GM18511 (cell line): ENCODE results near the gene PHLPP1.

Source experiments
- ATAC-seq: cut with Tn5 transposase; IDR thresholded peaks from one replicate; pipeline ENCODE4 v1.9.1; 2021; ENCODE audit warnings: mild to moderate bottlenecking, moderate library complexity; ENCODE audit not compliant: unreplicated experiment

Gene PHLPP1

DNA sequence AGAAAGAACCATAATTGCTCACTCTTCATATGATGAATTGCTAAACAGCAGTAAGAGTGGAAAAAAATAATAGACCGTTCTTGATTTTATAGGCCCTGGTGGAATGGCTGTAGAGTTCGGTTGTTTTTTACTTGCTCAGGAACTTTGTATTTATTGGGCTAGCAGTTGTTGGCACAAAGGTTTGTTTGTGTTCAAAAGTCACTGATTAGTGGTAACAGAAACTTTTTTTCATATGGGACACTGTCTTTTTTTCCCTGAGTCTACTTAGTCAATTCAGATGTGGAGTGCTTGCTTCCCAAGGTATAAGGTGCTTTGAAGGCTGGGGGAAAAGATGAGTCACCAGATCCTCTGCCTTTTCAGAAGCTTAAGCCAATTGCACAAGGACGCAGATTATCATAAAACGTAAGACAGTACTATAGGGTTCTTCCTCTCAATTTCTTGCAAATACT is 25.8 kb downstream of the PHLPP1 start:
- no peak for ATAC-seq

DNA sequence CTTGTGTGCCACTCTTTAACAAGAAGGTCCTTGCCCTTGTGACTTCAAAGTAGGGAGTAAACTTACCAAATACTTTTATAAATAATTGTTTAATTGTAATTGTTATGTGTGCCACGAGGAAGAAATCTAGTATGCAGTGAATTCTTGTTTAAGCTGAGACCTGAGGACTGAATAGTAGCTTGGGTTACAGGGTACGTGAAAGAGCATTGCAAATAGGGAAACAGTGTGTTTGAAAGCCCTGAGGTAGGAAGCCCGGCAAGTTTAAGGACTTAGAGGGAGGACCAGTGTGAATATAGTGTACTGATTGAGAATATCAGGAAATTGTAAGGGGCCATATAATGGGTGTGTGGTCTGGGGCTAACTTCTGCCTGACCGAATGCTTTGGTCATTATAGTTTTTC is 26.2 kb downstream of the PHLPP1 start:
- no peak for ATAC-seq

DNA sequence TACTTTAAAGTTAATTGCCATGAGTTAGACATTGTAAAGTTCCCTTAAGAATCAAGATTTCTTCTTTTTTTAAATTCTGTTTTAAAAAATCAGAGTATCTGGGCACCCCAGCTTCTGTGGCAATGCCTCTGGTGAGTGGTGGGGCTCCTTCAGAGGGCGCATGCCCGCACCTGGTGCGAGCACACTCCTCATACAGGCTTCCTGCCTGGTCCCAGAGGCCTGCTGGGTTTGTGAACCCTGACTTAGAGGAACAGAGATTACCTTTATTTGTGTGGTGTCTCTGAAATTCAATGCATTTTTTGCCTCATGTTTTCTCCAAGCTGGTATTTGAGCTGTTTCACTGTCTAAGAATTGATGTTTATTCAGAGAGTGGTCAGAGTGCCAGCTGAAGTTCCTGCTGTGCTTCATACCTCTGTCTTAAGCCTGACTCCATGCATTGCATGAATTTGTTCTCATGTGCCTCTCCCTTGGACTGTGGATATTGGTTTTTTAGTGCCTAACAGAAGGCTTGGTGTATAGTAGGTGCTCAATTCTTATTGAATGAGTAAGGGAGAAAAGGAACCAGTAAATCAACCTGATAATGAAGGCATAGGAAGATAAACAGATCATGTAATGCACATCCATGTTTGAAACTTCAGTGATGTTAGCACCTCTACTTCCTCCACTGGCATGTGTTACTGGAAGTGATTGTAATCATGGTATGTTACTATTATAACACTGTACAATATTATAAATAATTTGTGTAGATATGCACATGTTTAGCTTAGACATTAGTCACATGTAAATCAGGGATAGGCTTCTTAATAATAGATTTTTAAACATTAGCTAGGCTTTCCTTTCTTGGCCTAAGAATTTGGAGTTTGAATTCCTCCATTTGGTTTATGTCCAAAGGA is 29.0 kb downstream of the PHLPP1 start:
- ATAC-seq = peak; percentile 77

DNA sequence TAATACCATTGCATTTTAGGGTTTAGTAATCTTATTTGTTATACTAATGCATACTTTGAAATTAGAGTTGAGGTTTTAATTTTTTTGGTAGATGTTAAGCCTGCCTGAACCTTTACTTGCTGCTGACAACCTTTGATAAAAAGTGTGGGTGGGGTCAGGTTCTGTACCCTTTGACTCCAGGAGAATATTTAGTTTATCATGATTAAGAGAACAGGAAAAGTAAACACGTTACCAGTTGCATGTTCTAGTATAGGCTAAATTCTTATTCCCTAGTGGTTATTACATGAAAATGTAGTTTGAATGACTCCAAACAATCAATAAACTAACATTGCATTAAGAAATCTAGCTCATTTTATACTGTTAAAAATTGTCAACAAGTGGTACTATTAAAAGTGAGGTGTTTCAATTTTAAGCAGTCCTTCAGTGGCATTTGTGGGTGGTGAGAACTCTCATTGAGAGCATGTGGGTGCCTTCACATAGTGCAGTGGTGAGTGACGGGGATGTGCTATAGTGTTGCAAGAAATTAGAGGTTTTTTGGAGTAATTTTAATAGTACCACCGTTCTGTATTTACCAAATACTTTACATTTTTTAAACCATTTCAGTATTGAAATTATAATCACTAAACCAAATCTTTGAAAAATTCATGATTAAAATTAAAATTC is 29.9 kb downstream of the PHLPP1 start:
- ATAC-seq = no peak

DNA sequence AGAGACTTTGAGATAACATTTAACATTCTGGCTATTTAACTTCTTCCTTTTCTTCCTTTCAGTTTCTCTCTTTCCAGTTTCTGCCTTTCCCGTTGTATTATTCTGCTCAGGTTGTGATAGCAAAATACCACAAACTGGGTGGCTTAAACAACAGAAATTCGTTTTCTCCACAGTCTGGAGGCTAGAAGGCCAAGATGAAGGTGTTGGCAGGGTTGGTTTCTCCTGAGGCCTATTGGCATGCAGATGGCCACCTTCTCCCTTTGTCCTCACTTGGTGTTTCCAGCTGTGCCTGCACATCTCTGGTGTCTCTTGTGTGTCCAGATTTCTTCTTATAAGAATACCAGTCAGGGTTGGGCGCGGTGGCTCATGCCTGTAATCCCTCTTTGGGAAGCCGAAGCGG is 34.0 kb downstream of the PHLPP1 start:
- no peak for ATAC-seq

DNA sequence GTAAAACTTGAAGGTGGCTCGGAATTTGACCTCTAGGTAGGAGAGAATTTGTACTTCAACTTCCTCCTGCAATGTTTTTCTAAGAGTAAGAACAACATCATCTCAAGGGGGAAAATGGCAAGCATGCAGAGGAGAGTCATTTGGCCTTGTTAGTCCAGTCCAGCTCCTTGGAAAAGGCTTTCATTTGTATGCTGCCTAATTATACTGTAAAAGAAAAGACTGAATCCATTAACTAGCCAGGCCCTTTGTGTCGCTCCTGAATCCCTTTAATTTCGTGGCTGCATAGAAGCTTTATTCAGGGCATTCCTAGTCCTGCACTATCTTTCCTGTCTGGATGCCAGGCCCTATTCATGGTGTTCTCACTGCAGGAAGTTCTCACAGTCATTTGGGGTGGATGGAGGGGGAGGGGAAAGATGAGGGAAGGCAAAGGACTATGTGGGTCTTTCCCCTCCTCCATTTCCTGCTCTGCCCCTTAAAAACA is 36.0 kb downstream of the PHLPP1 start:
- no peak for ATAC-seq

DNA sequence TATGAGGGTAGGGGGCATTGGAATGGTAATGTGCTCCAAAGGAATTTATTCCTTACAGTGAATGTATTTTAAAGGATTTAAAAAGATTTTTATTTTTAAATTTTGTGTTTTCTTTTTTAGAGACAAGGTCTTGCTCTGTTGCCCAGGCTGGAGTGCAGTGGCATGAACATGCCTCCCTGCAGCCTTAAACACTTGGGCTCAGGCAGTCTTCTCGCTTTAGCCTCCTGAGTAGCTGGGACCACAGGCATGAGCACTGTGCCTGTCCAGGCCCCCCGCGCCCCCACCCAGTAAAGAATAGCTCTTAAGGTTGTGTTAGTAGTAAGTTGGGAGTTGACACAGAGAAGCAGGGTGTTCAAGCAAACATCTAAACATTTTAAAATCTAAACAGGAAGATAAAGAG is 36.6 kb downstream of the PHLPP1 start:
- no peak for ATAC-seq

DNA sequence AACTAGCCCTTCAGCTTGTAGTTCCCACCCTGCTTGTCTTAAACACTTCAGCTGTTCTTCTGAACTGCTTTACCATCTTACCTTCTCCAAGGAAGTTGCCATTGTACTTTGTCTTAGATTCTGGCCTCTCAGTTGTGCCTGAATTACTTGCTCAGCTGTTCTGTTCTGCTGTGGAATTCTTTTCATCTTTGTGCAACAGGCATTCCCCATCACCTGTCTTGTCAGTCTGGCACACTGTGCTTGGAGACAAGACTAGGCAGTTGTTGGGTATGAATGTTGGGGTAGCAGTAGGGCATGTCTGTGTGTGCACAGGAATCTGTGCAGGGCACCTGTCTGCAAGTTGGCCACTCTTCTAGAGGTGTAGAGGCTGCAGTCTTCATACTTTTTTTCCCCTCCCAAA is 38.7 kb downstream of the PHLPP1 start:
- no peak for ATAC-seq

DNA sequence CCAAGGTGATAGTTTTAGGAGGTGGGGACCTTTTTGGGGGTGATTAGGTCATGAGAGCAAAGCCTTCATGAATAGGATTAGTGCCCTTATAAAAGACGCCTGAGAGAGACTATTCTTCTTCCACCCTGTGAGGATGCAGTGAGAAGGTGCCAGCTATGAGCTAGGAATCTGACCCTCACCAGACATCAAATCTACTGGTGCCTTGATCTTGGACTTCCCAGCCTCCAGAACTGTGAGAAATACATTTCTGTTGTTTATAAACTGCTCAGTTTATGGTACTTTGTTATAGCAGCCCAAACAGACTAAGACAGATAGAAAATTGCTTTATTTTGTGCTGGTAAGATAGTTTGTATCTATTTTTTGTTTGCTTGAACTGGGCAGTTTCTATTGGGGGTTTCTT is 40.1 kb downstream of the PHLPP1 start:
- ATAC-seq = no peak

DNA sequence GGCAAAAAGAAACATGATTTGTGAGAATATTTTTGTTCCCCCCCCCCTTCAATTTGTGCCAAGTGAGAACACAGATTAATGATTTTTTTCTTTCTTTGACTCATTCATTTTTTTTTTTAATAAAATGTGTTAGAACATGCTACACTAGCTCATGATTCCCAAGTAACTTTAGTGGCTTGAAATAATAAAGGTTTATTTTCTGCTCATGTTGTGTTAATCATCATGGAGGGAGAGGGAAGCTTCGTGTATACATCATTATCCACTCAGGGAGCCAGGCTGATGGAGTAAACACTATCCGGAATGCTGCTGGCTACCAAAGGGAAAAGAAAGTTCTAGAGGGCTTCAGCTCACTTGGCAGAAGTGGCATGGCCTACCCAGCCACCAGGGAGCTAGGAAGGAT is 40.6 kb downstream of the PHLPP1 start:
- no peak for ATAC-seq

DNA sequence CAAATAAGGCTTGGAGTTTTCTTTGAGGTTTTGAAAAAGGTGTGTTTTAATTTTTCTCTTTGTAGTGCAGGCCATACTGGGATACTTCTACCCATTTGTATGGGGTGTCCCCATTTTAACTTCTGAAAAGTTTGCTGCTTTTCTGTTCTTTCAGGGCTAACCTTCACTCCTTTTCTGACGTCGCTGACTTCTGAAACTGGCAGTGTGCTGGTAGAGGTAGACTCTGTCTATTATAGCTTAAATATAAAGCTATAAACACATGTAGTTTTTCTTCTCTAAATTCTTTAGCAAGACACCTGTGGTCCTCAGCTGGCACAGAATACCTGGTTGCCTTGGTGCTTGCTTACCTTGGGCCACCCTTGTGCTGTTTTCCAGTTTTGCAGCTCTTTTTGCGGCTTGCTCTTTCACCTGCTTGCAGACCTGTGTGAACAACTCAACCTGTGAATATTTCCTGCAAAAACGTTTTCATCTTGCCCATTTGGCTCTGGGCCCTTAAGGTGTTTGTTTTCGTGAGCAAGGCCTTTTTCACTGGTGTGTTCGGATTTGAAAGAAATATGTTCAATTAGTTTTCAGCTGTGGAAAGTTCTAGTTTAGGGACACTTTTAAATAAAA is 42.2 kb downstream of the PHLPP1 start:
- no peak for ATAC-seq

DNA sequence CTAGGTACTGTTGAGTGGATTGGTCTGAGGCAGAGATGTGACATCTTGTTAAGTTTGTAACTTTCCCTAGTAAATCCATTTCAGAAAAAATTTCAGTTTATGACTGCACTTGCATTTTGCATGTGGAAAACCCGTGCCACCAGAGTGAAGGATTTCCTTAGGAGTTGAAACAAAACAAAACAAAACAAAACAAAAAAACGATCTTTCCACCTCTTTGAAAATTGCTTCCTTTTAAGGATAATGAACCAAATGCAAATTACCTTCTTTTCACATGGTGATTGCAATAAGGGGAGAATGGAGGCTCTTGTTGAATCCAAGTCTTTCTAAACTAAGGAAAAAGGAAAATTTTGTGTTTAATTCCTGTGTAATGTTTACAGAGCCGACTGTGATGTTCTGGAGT is 43.2 kb downstream of the PHLPP1 start:
- ATAC-seq = no peak

DNA sequence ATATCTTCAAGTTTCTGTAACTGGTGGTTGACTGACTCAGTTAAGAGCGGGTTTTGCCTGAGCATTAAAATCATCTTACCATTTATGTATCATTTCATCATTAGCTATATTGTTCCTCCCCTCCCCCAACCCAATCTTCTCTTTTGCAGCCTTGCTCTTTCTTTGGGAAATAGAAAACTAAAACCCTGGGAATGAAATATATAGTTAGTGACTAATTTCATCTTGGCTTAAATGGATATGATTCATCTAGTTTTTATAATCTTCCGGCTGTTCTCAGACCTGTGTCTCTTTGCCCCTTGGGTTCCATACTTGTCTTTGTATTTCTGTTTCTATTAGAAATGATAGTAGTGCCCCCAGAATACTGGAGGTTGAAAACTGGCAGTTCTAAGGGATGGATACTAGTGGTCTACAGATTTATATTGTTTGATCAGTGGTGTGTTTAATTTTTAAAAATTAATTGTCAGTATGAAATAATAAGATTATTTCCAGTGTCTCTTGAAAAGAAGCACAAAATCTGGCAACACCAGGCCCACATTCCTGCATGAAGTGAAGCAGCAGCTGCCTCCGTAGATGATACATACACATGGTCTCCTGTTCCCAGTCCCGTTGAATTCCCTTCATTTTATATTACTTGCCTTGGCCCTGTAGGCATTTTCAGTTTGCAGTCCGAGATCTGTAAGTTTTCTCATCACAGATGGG is 44.5 kb downstream of the PHLPP1 start:
- ATAC-seq = no peak

DNA sequence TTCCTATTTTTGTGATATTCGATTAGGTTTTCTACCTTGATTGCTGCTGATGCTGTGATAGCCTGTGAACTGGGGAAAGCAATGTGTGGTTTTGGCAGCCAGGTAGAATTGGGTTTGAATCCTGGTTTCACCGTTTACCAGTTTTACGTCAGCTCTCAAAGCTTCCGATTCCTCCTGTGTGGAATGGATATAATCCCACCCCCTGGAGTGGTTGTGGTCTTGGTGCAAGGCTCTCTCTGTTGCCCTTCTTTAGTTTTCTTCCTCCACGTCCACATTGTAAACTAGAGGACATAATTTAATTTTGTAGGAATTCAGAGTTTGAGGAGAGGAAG is 45.0 kb downstream of the PHLPP1 start:
- no peak for ATAC-seq

DNA sequence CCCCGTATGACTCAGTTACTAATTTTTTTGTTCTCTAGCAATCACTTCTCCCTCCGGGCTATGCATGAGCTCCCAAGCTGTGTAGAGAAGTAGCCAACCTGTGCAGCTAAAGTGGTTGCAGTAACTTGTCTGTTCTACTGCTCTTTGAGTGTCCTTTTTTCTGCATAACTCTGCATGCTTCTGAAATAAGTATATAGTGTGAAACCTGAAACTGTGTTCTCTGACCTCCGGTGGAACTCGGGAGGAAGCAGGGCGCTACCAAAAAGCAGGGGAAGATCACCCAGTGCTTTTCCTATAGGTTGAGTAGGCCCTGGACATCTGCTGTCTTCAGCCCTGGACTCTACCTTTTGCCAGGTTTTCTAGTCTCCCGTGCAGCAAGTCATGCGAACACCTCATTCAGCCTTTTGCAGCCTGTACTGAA is 47.8 kb downstream of the PHLPP1 start:
- ATAC-seq = peak; percentile 59

DNA sequence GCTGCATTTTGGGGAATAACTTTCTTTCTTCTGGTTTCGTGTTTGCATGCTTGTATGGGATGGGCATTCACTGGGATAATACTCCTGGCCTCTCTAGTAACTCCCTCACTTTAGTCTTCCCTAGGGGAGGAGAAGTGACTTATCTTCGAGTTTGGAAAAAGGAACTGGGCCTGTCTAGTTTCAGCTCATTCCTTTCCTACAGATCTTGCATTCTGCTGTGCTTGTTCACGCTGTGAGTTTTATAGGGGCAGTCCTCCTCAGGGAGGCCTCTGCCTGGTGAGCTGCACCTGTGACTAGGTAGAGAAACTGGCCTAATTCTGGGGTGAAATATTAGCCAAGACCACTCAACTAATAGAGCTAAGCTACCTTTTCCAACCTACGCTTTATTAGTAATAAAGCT is 50.9 kb downstream of the PHLPP1 start:
- ATAC-seq = no peak

DNA sequence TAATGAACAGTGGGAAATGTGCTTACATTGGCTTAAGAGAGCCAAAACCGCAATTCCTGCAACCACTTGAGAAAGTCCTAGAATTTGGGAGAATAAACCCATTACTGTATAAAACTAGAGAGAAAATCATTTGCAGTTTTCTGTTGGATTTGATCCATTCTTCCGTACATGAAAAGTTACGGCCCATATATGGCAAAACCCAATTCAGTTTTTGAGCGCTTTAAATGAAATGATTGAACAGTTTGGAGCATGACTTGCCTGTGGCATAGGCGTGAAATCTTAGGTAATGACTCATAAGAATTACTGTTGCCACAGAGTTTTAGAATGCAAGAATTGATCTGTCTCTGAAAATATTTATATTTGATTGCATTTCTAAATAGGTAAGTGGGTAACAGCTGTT is 52.0 kb downstream of the PHLPP1 start:
- no peak for ATAC-seq

DNA sequence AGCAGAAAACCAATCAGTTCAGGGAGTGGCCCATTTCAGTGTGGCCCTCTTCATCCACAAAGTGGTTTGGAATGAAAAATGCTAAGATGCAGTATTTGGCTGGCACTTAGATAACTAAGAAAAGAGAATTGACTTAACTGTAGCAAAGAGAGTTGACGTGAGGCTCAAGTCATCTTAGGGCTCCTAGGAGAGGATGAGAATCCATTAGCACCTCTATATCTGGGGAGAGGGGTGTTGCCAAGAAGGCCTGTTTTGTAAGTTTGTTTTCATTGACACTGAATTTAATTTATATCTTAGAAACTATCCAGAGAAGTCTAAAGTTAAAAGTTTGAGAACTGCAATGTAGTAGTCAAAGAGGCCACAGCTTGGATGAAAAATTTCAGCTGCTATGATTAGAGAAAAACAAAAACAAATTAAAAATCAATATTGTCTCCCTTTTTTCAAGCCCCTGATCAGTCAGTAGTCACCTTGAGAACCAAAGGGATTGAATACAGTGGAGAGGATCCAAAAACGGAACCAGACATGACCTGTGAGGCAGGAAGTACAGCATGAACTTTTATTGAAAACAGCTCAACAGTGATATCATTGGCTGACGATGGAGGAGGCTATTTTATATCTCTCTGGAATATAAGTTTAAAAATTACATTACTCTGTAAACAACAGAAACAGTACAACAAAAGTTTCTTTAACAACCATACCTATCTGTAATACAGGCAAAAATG is 52.7 kb downstream of the PHLPP1 start:
- no peak for ATAC-seq

DNA sequence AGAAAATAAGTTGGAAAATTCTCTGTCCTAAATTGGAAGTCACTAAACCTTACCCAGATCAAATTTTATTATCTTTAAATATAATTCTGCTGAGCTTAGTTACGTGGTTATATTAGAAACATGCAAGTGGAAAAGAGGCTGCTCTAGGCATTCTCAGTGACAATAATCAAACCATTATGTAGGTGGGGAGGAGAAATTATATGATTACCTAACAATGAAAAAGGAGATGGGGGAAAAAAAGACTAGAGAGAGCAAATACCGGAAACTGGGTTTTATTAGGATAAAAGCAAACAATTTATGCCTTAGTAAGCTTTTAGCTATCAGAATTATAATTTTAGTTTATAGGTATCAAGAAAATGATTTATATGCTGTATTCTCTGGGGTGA is 53.2 kb downstream of the PHLPP1 start:
- ATAC-seq = no peak

DNA sequence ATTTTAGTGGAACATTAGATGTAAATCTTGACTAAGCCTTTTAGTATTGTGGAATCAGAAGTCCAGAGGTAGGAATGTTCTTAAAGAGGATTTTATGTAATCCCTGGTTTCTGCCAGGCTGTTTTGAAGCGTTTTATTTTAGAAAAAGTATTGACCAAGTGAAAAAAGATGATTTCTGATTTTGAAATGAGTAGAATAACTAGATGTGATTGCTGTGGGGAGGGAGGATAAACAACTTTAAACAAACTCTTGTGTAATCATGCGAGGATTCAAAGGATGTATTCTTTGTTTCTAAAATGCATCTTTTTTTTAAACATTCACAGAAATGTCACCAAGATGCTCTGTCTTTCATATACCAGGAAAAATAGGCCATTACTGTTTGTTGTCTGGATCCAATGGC is 53.9 kb downstream of the PHLPP1 start:
- no peak for ATAC-seq
